Panc1 (cell line): ENCODE results near the gene BATF2. TPM values are rescaled to one million over a fixed set of nuclear protein-coding genes. Genes with fewer than 3 reads are reported as not detected.

ENCODE experiments used
- ATAC-seq: fragments of 200-7000 bp; cut with Tn5 transposase; 2 replicates; pipeline ENCODE4 v1.9.1; 2020; ENCODE audit warnings: mild to moderate bottlenecking, moderate library complexity
- BruUV-seq: library from RNA; stranded (reverse); fragments of 400-500 nt; replicated peaks from 2 replicates; lab custom pipeline; 2021; lab: Mats Ljungman, UMichigan
- CTCF ChIA-PET: fragments of 300-600 bp; sonication (Branson Sonifier 250); formaldehyde crosslinking; loops from one replicate; lab custom pipeline; 2022; ENCODE audit warnings: antibody characterized with exemption; lab: Charles Lee
- POLR2A ChIA-PET: fragments of 300-600 bp; sonication (Branson Sonifier 250); formaldehyde crosslinking; loops from one replicate; lab custom pipeline; 2022; ENCODE audit warnings: antibody characterized with exemption; lab: Charles Lee
- DNase-seq: peaks from one replicate; pipeline ENCODE4 v3.0.0-alpha.2; 2010; ENCODE audit warnings: low read depth, low spot score
- H3K27ac ChIP-seq: 2 replicates; pipeline ENCODE4 v1.5.1; 2011; ENCODE audit warnings: mild to moderate bottlenecking, low read length, inconsistent platforms
- H3K27me3 ChIP-seq: fragments of 200-500 bp; sonication (Bioruptor generic); 2 replicates; pipeline ENCODE4 v1.6.0; 2014; ENCODE audit warnings: low read length, inconsistent platforms; ENCODE audit not compliant: control insufficient read depth, insufficient read depth
- H3K36me3 ChIP-seq: fragments of 200-500 bp; sonication (Bioruptor generic); 2 replicates; pipeline ENCODE4 v1.5.1; 2014; ENCODE audit warnings: inconsistent platforms, mild to moderate bottlenecking, low read length, moderate library complexity; ENCODE audit not compliant: control insufficient read depth, insufficient read depth
- H3K4me1 ChIP-seq: 2 replicates; pipeline ENCODE4 v1.5.1; 2011; ENCODE audit warnings: inconsistent platforms, mild to moderate bottlenecking, low read length, moderate library complexity; ENCODE audit not compliant: control insufficient read depth, insufficient read depth
- H3K4me3 ChIP-seq, 2 experiments: 2 replicates each; pipeline ENCODE4 v1.5.1; 2011 to 2012; ENCODE audit warnings: low read depth in 2 of 2, low read length in 2 of 2, mild to moderate bottlenecking in 2 of 2, inconsistent platforms in 1 of 2, moderate library complexity in 1 of 2
- H3K9me3 ChIP-seq: fragments of 200-500 bp; sonication (Bioruptor generic); 2 replicates; pipeline ENCODE4 v1.5.1; 2014; ENCODE audit warnings: low read depth, mild to moderate bottlenecking, inconsistent platforms, low read length, moderate library complexity; ENCODE audit not compliant: control insufficient read depth, insufficient read depth
- CTCF ChIP-seq: fragments of 450-650 bp; IDR thresholded peaks from 2 replicates; pipeline ENCODE4 v1.5.1; 2017; ENCODE audit warnings: mild to moderate bottlenecking
- POLR2AphosphoS5 ChIP-seq: IDR thresholded peaks from 2 replicates; pipeline ENCODE4 v1.6.1; 2012; ENCODE audit warnings: mild to moderate bottlenecking, low read depth, low read length, moderate library complexity
- REST ChIP-seq, 2 experiments: IDR thresholded peaks; 2 replicates each; pipeline ENCODE4 v1.6.1; 2011 to 2012; ENCODE audit warnings: low read depth in 2 of 2, control low read depth in 1 of 2, low read length in 1 of 2, mild to moderate bottlenecking in 1 of 2, moderate library complexity in 1 of 2; ENCODE audit not compliant: insufficient read depth in 1 of 2
- SIN3A ChIP-seq: IDR thresholded peaks from 2 replicates; pipeline ENCODE4 v1.6.1; 2012; ENCODE audit warnings: low read depth, mild to moderate bottlenecking, low read length, moderate library complexity, borderline replicate concordance; ENCODE audit not compliant: insufficient read depth
- TCF7L2 ChIP-seq: IDR thresholded peaks from 2 replicates; pipeline ENCODE4 v1.6.1; 2011; ENCODE audit warnings: mild to moderate bottlenecking, low read depth, low read length, inconsistent platforms
- in situ Hi-C: cut with HindIII; loops from 2 replicates; pipeline ENCODE4 v1.10.0; 2016; ENCODE audit warnings: low sequenced_read_pairs, low pct_unique_long_range_greater_than_20kb
- intact Hi-C: fragments of 100-400 bp; cut with micrococcal nuclease; formaldehyde crosslinking; loops from one replicate; pipeline ENCODE4 v1.10.0; 2022; ENCODE audit not compliant: unreplicated experiment
- total RNA-seq: library from RNA; stranded (reverse); gene quantifications from one replicate; pipeline ENCODE4 v1.2.1, GENCODE V29; 2021; ENCODE audit not compliant: unreplicated experiment

Gene BATF2
- total RNA-seq, 1 experiment from 2014 or later, result 1.6 TPM

- BruUV-seq, result no TSS peak
- ATAC-seq (peak; percentile 24; the same call in 1 of the 2 replicates), DNase-seq (no peak)
- Histone ChIP-seq H3K4me1 (peaks cover 7% of the 10 kb centered on the region; the same call in 1 of the 2 replicates), H3K9me3 (no peaks in the 10 kb centered on the region), H3K36me3 (no peaks in the 10 kb centered on the region), H3K27me3 (no peaks in the 10 kb centered on the region), H3K27ac (peak overlapping the region; percentile 92), H3K4me3 (peak overlapping the region; percentile 70 to 81)
- POLR2A ChIA-PET, result interaction anchor here (0.6 to 1.0 kb wide), 2 partner anchors 18 to 63 kb away, joined by 3 to 11 read pairs; partner anchors contain the start of gene BATF2
- in situ Hi-C loops (no loop called here), intact Hi-C loops (no loop called here)
- CTCF ChIA-PET, result interaction anchor here (0.8 to 1.0 kb wide), 3 partner anchors 18 to 37 kb away, joined by 3 to 6 read pairs (median 5); partner anchors contain the start of gene BATF2
- TF ChIP-seq POLR2AphosphoS5, result no peak
- TF ChIP-seq SIN3A, result no peak
- no peak for TF ChIP-seq TCF7L2
- no peak for TF ChIP-seq CTCF
- no peak for TF ChIP-seq REST (IDR thresholded peaks at IDR 0.05; ENCODE audit: insufficient read depth in 1 of 2, low read depth in 2 of 2, low read length in 1 of 2)
Measured at GRCh38 chr11:65014726-65015227, 18.0 kb upstream of the BATF2 start.

GRCh38 chr11:65013888-65014725 lies 17.3 kb upstream of the BATF2 start, which contains the start of gene ARL2:
Gene ARL2 (plus strand): TSS chr11:65014160. CDS start chr11:65014208, 48 bp downstream.
- POLR2A ChIA-PET, result no interaction called here
- DNase-seq (no peak), ATAC-seq (peak; percentile 92)
- no peaks in the 10 kb centered on the region for H3K9me3 ChIP-seq
- TF ChIP-seq TCF7L2 (peak; percentile 83), REST (IDR thresholded peaks at IDR 0.05; ENCODE audit: insufficient read depth in 1 of 2, low read depth in 2 of 2, low read length in 1 of 2) (no peak), CTCF (peak; percentile 99), POLR2AphosphoS5 (peak; percentile 70), SIN3A (0 out of 2 replicates have a peak, but pooled peaks have one; percentile 56)
- H3K27me3 ChIP-seq, result no peaks in the 10 kb centered on the region
- H3K36me3 ChIP-seq, result no peaks in the 10 kb centered on the region
- CTCF ChIA-PET, result interaction anchor here (0.5 to 1.2 kb wide), 6 partner anchors 17 to 165 kb away, joined by 3 to 6 read pairs (median 3); partner anchors contain the start of gene BATF2
- in situ Hi-C loops (no loop called here), intact Hi-C loops (no loop called here)
- peak within 1 kb of the TSS; percentile 92 for H3K27ac ChIP-seq
- no TSS peak for BruUV-seq
- H3K4me3 ChIP-seq, result peak within 1 kb of the TSS; percentile 70 to 81
- peaks cover 7% of the 10 kb centered on the region; the same call in 1 of the 2 replicates for H3K4me1 ChIP-seq
